ENCODE data around the gene CES5A. TPM values are rescaled to one million over a fixed set of nuclear protein-coding genes. Genes with fewer than 3 reads are reported as not detected.

CES5A gene
- total and polyA plus RNA-seq, 10 of the 15 experiments (the other 5 are each of a cell fraction or from before 2014, with no cell fraction given): 0.19 TPM; not detected in 9

GRCh38 chr16:55856950-55857349, 18.2 kb downstream of the CES5A start:
- no peak overlapping the region for H3K4me2 ChIP-seq (ENCODE audit: control insufficient read depth, insufficient read depth)
- no peaks in the 10 kb centered on the region for H3K79me2 ChIP-seq (ENCODE audit: control insufficient read depth, insufficient read depth, low read length)
- BruUV-seq (replicated peaks): no TSS peak
- no peak overlapping the region for H3K4me3 ChIP-seq
- TF ChIP-seq POLR2AphosphoS2 (IDR thresholded peaks at IDR 0.05; ENCODE audit: low read depth, low read length) (no peak), ZNF687 (IDR thresholded peaks at IDR 0.05) (no peak), NR2F1 (conservative IDR thresholded peaks at IDR 0.05) (no peak), ETV6 (conservative IDR thresholded peaks at IDR 0.05 in 1 of 2, IDR thresholded peaks at IDR 0.05 in 1 of 2; ENCODE audit: borderline replicate concordance in 1 of 2, low read depth in 1 of 2) (no peak), NFXL1 (IDR thresholded peaks at IDR 0.05; ENCODE audit: borderline replicate concordance) (no peak), TCF7 (IDR thresholded peaks at IDR 0.05; ENCODE audit: borderline replicate concordance) (no peak), EGR1 (IDR thresholded peaks at IDR 0.05; ENCODE audit: borderline replicate concordance in 1 of 2, low read depth in 2 of 2, low read length in 2 of 2) (no peak), RELA (IDR thresholded peaks at IDR 0.05; ENCODE audit: borderline replicate concordance, partially characterized antibody) (no peak), PKNOX1 (IDR thresholded peaks at IDR 0.05) (no peak), NBN (IDR thresholded peaks at IDR 0.05) (no peak)
- CTCF ChIA-PET: interaction anchor here (1.1 kb wide), 1 partner anchor 392 kb away, joined by 3 read pairs; no protein-coding TSS in a partner anchor
- SMC1A ChIA-PET (ENCODE audit: uncharacterized antibody, unreplicated experiment): no interaction called here
- in situ Hi-C loops (cut with MboI) (no loop called here), intact Hi-C loops (cut with micrococcal nuclease; ENCODE audit: unreplicated experiment) (no loop called here)
- no peak overlapping the region for H3K9ac ChIP-seq (ENCODE audit: control insufficient read depth, insufficient read depth, low read length)
- ATAC-seq (no peak), DNase-seq (ENCODE audit: low read depth, low spot score) (no peak), FAIRE-seq (no peak)
- whole genome bisulfite sequencing (ENCODE audit: insufficient coverage, insufficient replicate concordance, low lambda C conversion rate, missing lambda C conversion rate): 20% methylated on average over 3 of the region's 3 CpGs
- H4K20me1 ChIP-seq (ENCODE audit: control insufficient read depth, insufficient read depth): no peaks in the 10 kb centered on the region
- no peaks in the 10 kb centered on the region for H3K9me3 ChIP-seq (replicated peaks; ENCODE audit: control insufficient read depth, insufficient read depth, low read length)
- no peak overlapping the region for H3K27ac ChIP-seq (ENCODE audit: control insufficient read depth, insufficient read depth)
- no peaks in the 10 kb centered on the region for H3K4me1 ChIP-seq (ENCODE audit: control insufficient read depth, insufficient read depth, low read length)
- POLR2A ChIA-PET: no interaction called here
- RAD21 ChIA-PET (ENCODE audit: unreplicated experiment): no interaction called here
- no peak overlapping the region for H2AFZ ChIP-seq (ENCODE audit: control insufficient read depth, low read depth, low read length)
- H3K36me3 ChIP-seq (ENCODE audit: control insufficient read depth in 2 of 2, insufficient read depth in 2 of 2, low read length in 1 of 2): no peaks in the 10 kb centered on the region
- H3K27me3 ChIP-seq (replicated peaks in 1 of 2; ENCODE audit: control insufficient read depth in 2 of 2, insufficient read depth in 2 of 2, low read length in 1 of 2): no peaks in the 10 kb centered on the region
